ENCODE results near the gene KPRP.

Gene KPRP

DNA sequence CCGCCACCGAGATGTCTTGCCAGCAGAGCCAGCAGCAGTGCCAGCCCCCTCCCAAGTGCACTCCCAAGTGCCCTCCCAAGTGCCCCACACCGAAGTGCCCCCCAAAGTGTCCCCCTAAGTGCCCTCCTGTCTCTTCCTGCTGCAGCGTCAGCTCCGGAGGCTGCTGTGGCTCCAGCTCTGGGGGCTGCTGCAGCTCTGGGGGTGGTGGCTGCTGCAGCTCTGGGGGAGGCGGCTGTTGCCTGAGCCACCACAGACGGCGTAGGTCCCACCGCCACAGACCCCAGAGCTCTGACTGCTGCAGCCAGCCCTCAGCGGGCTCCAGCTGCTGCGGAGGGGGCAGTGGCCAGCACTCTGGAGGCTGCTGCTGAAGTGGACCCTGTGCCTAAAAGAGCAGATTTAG lies 18.5 kb downstream of the KPRP start:
- no peak for FAIRE-seq

DNA sequence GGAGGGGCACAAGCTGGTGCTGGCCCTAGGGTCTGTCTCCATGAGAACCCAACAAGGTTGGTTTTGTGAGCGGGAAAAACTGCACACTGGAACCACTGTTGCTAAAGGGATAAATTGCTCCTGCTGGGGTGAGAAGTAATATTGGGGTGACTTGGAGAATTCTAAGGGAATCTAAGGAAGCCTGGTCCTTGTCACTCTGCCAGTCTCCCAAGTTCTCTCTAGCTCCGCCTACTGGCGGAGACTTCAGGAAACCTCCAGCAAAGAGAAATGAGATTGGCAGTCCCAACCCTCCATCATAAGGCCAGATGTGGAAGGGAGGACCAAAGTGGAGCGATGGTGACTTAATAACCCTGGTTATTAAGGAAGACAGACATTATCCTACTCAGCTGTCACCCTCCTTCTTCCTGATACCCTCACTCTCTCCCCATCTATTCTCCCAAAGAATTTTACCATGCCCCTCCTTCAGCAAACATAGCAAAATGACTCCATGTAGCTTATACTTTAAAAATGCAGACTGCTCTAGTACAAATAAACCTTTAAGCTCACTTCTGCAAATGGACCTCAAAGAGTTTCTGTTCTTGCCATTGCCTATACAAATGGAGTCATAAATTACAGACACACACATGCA lies 19.8 kb downstream of the KPRP start:
- no peak for FAIRE-seq

- FAIRE-seq = no peak
Observed at GRCh38 chr1:152783095-152783494, 25.3 kb downstream of the KPRP start.

DNA sequence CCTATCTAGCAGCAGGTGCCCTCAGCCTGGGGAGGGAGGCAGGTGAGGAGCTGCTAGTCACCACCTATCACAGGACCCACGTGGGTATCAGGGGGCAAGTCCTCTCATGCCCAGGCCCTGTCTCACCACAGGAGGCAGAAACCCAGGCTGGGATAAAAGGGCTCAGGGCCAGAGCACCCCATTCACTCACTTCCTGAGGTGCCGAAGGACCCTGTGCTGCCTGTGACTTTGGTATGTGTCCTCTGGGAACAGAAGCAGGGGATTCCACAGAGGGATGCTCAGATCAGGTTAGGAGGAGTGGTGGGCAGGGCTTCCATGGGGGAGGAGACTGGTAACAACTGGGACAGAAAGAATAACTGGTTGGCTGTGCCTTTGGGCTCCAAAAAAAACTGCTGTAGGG lies 28.3 kb downstream of the KPRP start, which contains the start of gene LCE1E:
Gene LCE1E (plus strand): TSS at position 181 of the 400 bp plus-strand sequence. CDS start 1,043 bp downstream, outside the sequence.
- no peak for FAIRE-seq

GRCh38 chr1:152795686-152796085 lies 37.9 kb downstream of the KPRP start:
- no peak for FAIRE-seq

DNA sequence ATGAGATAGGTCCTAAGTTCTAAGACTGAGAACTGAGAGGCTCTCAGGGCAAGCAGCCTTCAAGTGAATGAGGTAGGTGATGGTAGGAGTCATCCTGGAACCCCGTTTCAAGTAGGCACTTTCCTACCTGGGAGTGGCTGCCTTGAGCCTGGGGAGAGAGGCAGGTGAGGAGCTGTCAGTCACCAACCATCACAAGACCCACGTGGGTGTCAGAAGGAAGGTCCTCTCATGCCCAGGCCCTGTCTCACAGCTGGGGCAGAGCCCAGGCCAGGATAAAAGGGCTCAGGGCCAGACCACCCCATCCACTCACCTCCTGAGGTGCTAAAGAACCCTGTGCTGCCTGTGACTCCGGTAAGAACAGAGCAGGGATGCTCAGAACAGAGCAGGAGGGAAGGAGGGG lies 38.6 kb downstream of the KPRP start, which contains the start of gene LCE1D:
Gene LCE1D (plus strand): TSS at position 301 of the 400 bp plus-strand sequence. CDS start 1,074 bp downstream, outside the sequence.
- no peak for FAIRE-seq

GRCh38 chr1:152801333-152801732 lies 43.5 kb downstream of the KPRP start:
- no peak for FAIRE-seq

GRCh38 chr1:152806576-152806975 lies 48.8 kb downstream of the KPRP start, which contains the start of gene LCE1C:
LCE1C (minus strand) TSS chr1:152806651; CDS start chr1:152805478, 1,173 bp downstream.
- FAIRE-seq = no peak

DNA sequence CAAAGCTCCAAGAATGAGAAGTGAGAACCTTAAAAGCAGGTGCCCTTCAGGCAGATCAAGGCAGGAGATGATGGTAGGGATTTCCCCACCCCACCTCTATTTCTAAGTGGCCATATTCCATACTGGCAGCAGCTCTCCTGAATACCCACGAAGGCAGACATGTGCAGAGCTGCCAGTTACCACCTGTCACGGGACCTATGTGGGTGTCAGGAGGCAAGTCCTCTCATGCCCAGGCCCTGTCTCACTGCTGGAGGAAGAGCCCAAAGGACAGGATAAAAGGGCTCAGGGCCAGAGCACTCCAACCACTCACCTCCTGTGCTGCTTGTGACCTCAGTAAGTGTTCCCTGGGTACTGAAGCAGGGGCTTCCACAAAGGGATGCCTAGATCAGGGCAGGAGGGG lies 53.2 kb downstream of the KPRP start:
- FAIRE-seq = no peak

Measured in A204.1 (cell line).